Upper lobe of left lung (tissue), 4 donors: ENCODE measurements around the gene CHD5.

Source experiments
- CTCF ChIP-seq, 6 experiments: fragments of 450-650 bp in 4 of 6; fragments of 200-600 bp in 2 of 6; sonication (generic) in 2 of 6; IDR thresholded peaks; one replicate each; pipeline ENCODE4 v1.5.1; 2016 to 2019; ENCODE audit warnings: antibody characterized with exemption in 6 of 6
- EP300 ChIP-seq, 4 donors: sonication (generic); formaldehyde crosslinking; IDR thresholded peaks; one replicate each; pipeline ENCODE4 v1.5.1; 2017; ENCODE audit warnings: antibody characterized with exemption in 4 of 4, control low read depth in 2 of 4
- POLR2A ChIP-seq, 4 donors: fragments of 450-650 bp; IDR thresholded peaks; one replicate each; pipeline ENCODE4 v1.5.1; 2016 to 2017; ENCODE audit warnings: antibody characterized with exemption in 4 of 4, mild to moderate bottlenecking in 2 of 4
- POLR2AphosphoS5 ChIP-seq, 2 donors: sonication (generic); formaldehyde crosslinking; IDR thresholded peaks; one replicate each; pipeline ENCODE4 v1.5.1; 2017; ENCODE audit warnings: antibody characterized with exemption in 2 of 2

GRCh38 chr1:6074192-6074901 is 105.8 kb downstream of the CHD5 start:
- TF ChIP-seq CTCF (IDR thresholded peaks at IDR 0.05) = no peak
- TF ChIP-seq POLR2A (IDR thresholded peaks at IDR 0.05) = no peak
- TF ChIP-seq POLR2AphosphoS5 (IDR thresholded peaks at IDR 0.05) = no peak
- TF ChIP-seq EP300 (IDR thresholded peaks at IDR 0.05) = no peak
